ENCODE results near the gene CUBN. TPM values are rescaled to one million over a fixed set of nuclear protein-coding genes. Genes with fewer than 3 reads are reported as not detected.

Gene CUBN
- total RNA-seq, 1 experiment from 2014 or later = 0.46 TPM

DNA sequence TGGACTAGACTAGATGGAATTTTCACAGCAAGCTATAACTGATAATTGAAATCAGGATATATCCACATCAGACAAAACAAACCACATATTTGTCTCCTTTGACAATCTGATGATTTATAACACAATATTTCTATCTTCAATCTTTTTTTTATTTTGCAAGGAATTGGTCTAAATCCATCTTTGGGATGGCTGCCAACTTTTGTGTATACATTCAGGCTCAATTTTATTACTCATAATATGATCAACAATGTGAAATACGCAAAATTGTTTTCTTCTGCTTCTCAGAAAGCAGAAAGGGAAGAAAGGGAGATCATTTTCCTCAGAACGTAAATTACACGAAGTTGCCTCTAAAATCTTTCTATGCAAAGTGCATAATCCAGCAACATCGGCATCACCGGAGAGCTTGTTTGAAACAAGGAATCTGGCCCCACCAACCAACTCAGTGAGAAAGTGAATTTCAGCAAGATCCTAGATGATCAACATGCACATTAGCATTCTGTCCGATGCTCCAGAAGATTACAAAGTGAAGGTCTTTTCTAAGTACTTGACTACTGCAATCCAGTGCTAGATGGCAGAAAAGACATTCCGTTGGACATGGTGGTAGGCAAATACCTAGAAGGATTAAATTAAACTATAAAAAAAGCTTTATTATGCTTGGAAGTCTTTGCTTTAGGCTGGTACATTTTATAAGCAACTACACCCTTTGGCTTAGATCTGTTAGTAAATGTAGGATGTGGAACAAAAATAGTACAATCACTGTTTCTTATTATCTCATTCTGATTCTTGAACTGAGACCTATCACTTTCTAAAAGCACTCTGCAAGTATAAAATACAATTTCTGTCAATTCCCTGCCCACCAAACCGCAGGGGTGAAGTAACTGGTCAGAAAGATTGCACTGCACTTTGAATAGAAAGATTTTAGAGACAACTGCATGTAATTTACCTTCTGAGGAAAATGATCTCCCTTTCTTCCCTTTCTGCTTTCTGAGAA, 186.0 kb downstream of the CUBN start (continued):
- TF ChIP-seq, protein P1, sequence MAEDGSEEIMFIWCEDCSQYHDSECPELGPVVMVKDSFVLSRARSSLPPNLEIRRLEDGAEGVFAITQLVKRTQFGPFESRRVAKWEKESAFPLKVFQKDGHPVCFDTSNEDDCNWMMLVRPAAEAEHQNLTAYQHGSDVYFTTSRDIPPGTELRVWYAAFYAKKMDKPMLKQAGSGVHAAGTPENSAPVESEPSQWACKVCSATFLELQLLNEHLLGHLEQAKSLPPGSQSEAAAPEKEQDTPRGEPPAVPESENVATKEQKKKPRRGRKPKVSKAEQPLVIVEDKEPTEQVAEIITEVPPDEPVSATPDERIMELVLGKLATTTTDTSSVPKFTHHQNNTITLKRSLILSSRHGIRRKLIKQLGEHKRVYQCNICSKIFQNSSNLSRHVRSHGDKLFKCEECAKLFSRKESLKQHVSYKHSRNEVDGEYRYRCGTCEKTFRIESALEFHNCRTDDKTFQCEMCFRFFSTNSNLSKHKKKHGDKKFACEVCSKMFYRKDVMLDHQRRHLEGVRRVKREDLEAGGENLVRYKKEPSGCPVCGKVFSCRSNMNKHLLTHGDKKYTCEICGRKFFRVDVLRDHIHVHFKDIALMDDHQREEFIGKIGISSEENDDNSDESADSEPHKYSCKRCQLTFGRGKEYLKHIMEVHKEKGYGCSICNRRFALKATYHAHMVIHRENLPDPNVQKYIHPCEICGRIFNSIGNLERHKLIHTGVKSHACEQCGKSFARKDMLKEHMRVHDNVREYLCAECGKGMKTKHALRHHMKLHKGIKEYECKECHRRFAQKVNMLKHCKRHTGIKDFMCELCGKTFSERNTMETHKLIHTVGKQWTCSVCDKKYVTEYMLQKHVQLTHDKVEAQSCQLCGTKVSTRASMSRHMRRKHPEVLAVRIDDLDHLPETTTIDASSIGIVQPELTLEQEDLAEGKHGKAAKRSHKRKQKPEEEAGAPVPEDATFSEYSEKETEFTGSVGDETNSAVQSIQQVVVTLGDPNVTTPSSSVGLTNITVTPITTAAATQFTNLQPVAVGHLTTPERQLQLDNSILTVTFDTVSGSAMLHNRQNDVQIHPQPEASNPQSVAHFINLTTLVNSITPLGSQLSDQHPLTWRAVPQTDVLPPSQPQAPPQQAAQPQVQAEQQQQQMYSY (CRISPR knock-in tag; IDR thresholded peaks at IDR 0.05) = no peak
- no peak for TF ChIP-seq PRRX2 (CRISPR knock-in tag; IDR thresholded peaks at IDR 0.05)
- TF ChIP-seq, protein P2, sequence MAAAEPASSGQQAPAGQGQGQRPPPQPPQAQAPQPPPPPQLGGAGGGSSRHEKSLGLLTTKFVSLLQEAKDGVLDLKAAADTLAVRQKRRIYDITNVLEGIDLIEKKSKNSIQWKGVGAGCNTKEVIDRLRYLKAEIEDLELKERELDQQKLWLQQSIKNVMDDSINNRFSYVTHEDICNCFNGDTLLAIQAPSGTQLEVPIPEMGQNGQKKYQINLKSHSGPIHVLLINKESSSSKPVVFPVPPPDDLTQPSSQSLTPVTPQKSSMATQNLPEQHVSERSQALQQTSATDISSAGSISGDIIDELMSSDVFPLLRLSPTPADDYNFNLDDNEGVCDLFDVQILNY (CRISPR knock-in tag; IDR thresholded peaks at IDR 0.05) = no peak

DNA sequence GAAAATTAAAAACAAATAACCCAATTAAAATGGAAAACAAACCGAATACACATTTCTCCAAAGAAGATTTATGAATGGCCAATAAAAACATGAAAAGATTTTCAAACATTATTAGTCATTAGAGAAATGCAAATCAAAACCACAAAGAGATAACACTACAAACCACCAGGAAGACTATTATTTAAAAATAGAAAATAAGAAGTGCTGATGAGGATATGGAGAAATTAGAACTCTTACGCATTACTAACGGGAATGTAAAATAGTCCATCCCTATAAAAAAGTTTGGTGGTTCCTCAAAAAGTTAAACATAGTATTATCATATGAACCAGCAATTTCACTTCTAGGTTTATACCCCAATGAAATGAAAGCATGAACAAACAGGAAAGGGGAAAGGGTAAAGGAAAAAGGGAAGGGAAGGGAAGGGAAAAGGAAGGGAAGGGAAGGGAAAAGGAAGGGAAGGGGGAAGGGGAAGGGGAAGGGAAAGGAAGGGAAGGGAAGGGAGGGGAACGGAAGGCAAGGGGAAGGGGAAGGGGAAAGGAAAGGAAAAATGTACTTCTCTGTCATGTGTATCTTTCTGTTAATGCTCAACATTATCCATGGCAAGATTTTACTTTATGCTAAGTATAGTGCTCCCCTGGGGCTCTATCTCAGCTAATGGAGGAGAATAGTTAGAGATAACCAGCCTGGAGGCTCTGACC, 187.1 kb downstream of the CUBN start:
- Mint-ChIP-seq H3K27me3 (ENCODE audit: low read depth) (peaks cover 3% of the 10 kb centered on the region; the same call in 1 of the 2 replicates), H3K36me3 (no peaks in the 10 kb centered on the region), H3K4me1 (peaks cover 24% of the 10 kb centered on the region), H3K27ac (no peak overlapping the region), H3K4me3 (no peak overlapping the region), H3K9me3 (no peaks in the 10 kb centered on the region)
- ChIA-PET CTCF (no interaction called here), POLR2A (no interaction called here)
- TF ChIP-seq ZNF317 (CRISPR knock-in tag; IDR thresholded peaks at IDR 0.05; ENCODE audit: borderline replicate concordance, low read depth) = no peak
- TF ChIP-seq, protein P3, sequence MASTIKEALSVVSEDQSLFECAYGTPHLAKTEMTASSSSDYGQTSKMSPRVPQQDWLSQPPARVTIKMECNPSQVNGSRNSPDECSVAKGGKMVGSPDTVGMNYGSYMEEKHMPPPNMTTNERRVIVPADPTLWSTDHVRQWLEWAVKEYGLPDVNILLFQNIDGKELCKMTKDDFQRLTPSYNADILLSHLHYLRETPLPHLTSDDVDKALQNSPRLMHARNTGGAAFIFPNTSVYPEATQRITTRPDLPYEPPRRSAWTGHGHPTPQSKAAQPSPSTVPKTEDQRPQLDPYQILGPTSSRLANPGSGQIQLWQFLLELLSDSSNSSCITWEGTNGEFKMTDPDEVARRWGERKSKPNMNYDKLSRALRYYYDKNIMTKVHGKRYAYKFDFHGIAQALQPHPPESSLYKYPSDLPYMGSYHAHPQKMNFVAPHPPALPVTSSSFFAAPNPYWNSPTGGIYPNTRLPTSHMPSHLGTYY (CRISPR knock-in tag; IDR thresholded peaks at IDR 0.05) = no peak
- no peak for DNase-seq (ENCODE audit: low spot score)
- no peak for ATAC-seq

DNA sequence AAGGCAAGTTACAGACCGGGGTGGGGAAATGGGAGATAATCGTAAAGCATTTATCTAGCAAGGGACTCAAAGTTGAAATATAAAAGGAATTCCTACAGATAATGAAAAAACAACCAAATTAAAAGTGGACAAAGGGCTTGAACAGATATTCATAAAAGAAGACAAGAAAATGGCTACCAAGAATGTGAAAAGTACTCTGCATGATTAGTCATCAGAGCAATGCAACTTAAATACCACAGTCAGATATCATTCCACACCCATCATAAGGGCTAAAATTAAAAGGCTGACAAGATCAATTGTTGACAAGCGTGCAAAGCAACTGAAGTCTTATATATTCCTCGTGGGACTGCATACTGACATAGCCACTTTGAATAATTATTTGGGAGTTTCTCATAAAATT, 187.7 kb downstream of the CUBN start:
- CTCF ChIA-PET = no interaction called here
- Mint-ChIP-seq H3K27me3 (ENCODE audit: low read depth) (peaks cover 3% of the 10 kb centered on the region; the same call in 1 of the 2 replicates), H3K9me3 (no peaks in the 10 kb centered on the region), H3K27ac (no peak overlapping the region), H3K4me3 (no peak overlapping the region), H3K4me1 (peaks cover 18% of the 10 kb centered on the region), H3K36me3 (no peaks in the 10 kb centered on the region)
- ATAC-seq (no peak), DNase-seq (ENCODE audit: low spot score) (no peak)
- POLR2A ChIA-PET = no interaction called here
- TF ChIP-seq ESRRA (CRISPR knock-in tag; IDR thresholded peaks at IDR 0.05; ENCODE audit: borderline replicate concordance) = no peak
- TF ChIP-seq HMGA2 (CRISPR knock-in tag; IDR thresholded peaks at IDR 0.05) = no peak
- no peak for TF ChIP-seq KAT7 (CRISPR knock-in tag; IDR thresholded peaks at IDR 0.05; ENCODE audit: borderline replicate concordance)
- TF ChIP-seq GABPB1 (CRISPR knock-in tag; IDR thresholded peaks at IDR 0.05) = no peak
- no peak for TF ChIP-seq NFYB (CRISPR knock-in tag; conservative IDR thresholded peaks at IDR 0.05; ENCODE audit: low read depth)
- TF ChIP-seq NR2C2 (CRISPR knock-in tag; IDR thresholded peaks at IDR 0.05) = no peak
- no peak for TF ChIP-seq ZNF423 (CRISPR knock-in tag; IDR thresholded peaks at IDR 0.05)
- TF ChIP-seq CREB1 (CRISPR knock-in tag; IDR thresholded peaks at IDR 0.05) = no peak
- TF ChIP-seq, protein P4, sequence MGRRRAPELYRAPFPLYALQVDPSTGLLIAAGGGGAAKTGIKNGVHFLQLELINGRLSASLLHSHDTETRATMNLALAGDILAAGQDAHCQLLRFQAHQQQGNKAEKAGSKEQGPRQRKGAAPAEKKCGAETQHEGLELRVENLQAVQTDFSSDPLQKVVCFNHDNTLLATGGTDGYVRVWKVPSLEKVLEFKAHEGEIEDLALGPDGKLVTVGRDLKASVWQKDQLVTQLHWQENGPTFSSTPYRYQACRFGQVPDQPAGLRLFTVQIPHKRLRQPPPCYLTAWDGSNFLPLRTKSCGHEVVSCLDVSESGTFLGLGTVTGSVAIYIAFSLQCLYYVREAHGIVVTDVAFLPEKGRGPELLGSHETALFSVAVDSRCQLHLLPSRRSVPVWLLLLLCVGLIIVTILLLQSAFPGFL (CRISPR knock-in tag; IDR thresholded peaks at IDR 0.05; ENCODE audit: borderline replicate concordance) = no peak
- TF ChIP-seq, protein P5, sequence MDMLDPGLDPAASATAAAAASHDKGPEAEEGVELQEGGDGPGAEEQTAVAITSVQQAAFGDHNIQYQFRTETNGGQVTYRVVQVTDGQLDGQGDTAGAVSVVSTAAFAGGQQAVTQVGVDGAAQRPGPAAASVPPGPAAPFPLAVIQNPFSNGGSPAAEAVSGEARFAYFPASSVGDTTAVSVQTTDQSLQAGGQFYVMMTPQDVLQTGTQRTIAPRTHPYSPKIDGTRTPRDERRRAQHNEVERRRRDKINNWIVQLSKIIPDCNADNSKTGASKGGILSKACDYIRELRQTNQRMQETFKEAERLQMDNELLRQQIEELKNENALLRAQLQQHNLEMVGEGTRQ (CRISPR knock-in tag; IDR thresholded peaks at IDR 0.05) = no peak
- TF ChIP-seq NR3C1 (CRISPR knock-in tag; conservative IDR thresholded peaks at IDR 0.05; ENCODE audit: low read depth) = no peak
- TF ChIP-seq PRRX2 (CRISPR knock-in tag; IDR thresholded peaks at IDR 0.05) = no peak
- TF ChIP-seq, protein P6, sequence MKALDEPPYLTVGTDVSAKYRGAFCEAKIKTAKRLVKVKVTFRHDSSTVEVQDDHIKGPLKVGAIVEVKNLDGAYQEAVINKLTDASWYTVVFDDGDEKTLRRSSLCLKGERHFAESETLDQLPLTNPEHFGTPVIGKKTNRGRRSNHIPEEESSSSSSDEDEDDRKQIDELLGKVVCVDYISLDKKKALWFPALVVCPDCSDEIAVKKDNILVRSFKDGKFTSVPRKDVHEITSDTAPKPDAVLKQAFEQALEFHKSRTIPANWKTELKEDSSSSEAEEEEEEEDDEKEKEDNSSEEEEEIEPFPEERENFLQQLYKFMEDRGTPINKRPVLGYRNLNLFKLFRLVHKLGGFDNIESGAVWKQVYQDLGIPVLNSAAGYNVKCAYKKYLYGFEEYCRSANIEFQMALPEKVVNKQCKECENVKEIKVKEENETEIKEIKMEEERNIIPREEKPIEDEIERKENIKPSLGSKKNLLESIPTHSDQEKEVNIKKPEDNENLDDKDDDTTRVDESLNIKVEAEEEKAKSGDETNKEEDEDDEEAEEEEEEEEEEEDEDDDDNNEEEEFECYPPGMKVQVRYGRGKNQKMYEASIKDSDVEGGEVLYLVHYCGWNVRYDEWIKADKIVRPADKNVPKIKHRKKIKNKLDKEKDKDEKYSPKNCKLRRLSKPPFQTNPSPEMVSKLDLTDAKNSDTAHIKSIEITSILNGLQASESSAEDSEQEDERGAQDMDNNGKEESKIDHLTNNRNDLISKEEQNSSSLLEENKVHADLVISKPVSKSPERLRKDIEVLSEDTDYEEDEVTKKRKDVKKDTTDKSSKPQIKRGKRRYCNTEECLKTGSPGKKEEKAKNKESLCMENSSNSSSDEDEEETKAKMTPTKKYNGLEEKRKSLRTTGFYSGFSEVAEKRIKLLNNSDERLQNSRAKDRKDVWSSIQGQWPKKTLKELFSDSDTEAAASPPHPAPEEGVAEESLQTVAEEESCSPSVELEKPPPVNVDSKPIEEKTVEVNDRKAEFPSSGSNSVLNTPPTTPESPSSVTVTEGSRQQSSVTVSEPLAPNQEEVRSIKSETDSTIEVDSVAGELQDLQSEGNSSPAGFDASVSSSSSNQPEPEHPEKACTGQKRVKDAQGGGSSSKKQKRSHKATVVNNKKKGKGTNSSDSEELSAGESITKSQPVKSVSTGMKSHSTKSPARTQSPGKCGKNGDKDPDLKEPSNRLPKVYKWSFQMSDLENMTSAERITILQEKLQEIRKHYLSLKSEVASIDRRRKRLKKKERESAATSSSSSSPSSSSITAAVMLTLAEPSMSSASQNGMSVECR (CRISPR knock-in tag; IDR thresholded peaks at IDR 0.05; ENCODE audit: borderline replicate concordance) = no peak
- TF ChIP-seq RELA (CRISPR knock-in tag; IDR thresholded peaks at IDR 0.05; ENCODE audit: borderline replicate concordance) = no peak

Measured in WTC11 (cell line).